Measurements from ENCODE around the gene SGCA.

SGCA gene

DNA sequence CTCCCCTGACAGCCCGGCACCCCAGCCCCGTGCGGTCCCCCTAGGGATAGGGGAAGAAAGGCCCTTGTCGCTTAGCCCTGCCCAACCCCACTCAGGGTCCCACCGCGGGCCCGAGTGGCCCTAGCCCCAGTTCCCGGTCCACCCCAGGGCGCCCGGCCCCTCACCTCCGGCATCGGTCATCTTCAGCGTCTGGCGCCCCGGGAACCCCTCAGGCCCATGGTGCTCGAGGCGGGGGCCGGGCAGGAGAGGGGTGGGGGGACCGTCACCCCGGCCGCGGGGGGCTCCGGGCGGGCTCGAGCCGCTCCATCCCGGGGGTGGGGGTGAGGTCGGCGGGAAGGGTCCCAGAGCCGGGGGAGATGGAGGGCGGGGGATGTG, 36.5 kb upstream of the SGCA start:
- no peak for DNase-seq (ENCODE audit: extremely low read depth, insufficient read length)
- H3K27me3 ChIP-seq (replicated peaks; ENCODE audit: control insufficient read depth, insufficient read depth, low read length): 0 out of 2 replicates have a peak, but pooled peaks cover 2% of the 10 kb centered on the region
- H3K4me3 ChIP-seq (replicated peaks; ENCODE audit: low read depth, low read length): peak overlapping the region; percentile 65
- H3K36me3 ChIP-seq (ENCODE audit: control insufficient read depth, insufficient read depth, low read length): peaks cover 5% of the 10 kb centered on the region
- TF ChIP-seq, protein P1, sequence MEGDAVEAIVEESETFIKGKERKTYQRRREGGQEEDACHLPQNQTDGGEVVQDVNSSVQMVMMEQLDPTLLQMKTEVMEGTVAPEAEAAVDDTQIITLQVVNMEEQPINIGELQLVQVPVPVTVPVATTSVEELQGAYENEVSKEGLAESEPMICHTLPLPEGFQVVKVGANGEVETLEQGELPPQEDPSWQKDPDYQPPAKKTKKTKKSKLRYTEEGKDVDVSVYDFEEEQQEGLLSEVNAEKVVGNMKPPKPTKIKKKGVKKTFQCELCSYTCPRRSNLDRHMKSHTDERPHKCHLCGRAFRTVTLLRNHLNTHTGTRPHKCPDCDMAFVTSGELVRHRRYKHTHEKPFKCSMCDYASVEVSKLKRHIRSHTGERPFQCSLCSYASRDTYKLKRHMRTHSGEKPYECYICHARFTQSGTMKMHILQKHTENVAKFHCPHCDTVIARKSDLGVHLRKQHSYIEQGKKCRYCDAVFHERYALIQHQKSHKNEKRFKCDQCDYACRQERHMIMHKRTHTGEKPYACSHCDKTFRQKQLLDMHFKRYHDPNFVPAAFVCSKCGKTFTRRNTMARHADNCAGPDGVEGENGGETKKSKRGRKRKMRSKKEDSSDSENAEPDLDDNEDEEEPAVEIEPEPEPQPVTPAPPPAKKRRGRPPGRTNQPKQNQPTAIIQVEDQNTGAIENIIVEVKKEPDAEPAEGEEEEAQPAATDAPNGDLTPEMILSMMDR (IDR thresholded peaks at IDR 0.05; ENCODE audit: insufficient read depth, low read length, poor library complexity, severe bottlenecking): no peak

DNA sequence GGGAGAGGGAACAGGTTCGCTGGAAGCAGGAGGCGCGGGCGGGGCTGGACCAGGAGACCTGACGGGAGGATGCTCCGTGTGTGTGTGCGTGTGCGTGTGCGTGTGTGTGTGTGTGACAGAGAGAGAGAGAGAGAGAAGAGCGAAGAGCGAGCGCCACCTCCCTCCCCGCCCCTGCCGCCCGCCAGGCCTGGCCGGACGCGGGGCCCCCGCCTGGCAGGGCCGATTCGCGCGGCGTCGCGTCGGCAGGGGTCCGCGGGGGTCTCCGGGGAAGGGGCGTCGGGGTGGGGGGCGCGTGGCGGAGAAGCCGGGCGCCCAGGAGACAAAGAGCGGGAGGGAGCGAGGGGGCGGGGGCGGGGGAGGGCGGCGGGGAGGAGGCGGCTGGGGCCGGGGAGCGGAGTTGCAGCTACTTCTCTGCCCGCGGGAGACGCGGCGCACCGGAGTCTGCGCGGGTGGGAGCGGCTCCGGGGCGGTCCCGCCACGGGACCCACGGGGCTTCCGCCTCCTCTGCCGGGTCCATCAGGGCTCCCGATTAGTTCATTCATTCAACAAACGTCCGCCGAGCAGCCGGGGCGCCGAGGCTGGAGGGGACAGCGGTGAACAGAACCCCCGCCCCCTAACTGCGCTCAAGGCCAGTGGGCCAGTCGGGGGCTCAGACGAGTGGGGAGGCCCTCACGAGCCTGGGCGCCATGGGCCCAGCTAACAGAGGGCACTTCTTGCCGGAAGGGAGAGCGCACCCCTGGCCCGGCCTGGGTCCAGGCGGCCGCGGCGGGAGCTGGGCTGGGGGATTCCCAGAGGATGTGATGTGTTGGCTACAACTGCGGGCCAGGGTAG, 35.9 kb upstream of the SGCA start, which contains the start of gene SAMD14:
Gene SAMD14 (minus strand): TSS at position 433 of the 831 bp plus-strand sequence. CDS start 5,201 bp downstream, outside the sequence.
- peak within 1 kb of the TSS; percentile 65 for H3K4me3 ChIP-seq (replicated peaks; ENCODE audit: low read depth, low read length)
- 0 out of 2 replicates have a peak, but pooled peaks cover 2% of the 10 kb centered on the region for H3K27me3 ChIP-seq (replicated peaks; ENCODE audit: control insufficient read depth, insufficient read depth, low read length)
- H3K36me3 ChIP-seq (ENCODE audit: control insufficient read depth, insufficient read depth, low read length): peaks cover 9% of the 10 kb centered on the region
- TF ChIP-seq, protein P1 (IDR thresholded peaks at IDR 0.05; ENCODE audit: insufficient read depth, low read length, poor library complexity, severe bottlenecking): no peak
- DNase-seq (ENCODE audit: extremely low read depth, insufficient read length): peak; percentile 50

DNA sequence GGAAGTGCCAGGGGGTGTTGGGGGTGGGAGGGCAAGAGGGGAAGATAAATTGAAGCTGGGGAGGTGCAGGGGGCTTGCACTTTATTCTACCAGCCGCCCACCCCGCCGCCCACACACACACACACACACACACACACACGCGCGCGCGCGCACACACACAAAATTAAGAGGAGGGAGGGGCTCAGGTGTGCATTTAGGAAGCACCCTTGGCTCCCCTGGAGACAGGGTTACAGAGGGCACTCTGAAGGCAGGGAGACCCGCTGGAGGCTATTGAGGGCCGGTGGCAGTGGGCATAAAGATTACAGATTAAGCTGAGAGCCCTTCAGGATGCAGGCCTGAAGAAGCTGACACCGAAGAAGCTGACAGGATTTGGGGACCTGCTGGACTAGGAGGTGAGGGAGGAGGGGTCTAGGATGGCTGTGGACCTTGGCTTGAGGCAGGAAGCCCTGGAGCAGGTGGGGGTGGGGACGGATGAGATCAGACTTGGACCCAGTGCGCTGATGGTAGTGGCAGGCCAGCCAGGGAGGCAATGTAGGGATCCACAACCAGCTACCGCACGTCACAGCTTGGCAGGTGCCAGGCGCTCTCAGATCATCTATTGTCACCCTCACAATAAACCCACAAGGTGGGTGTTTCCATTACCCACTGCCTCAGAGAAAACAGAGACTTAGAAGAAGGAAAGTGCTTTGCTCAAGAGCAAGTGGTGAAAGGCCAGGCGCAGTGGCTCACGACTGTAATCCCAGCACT, 35.1 kb upstream of the SGCA start:
- Histone ChIP-seq H3K36me3 (ENCODE audit: control insufficient read depth, insufficient read depth, low read length) (peaks cover 15% of the 10 kb centered on the region), H3K4me3 (replicated peaks; ENCODE audit: low read depth, low read length) (peak overlapping the region; percentile 65), H3K27me3 (replicated peaks; ENCODE audit: control insufficient read depth, insufficient read depth, low read length) (0 out of 2 replicates have a peak, but pooled peaks cover 2% of the 10 kb centered on the region)
- TF ChIP-seq, protein P1 (IDR thresholded peaks at IDR 0.05; ENCODE audit: insufficient read depth, low read length, poor library complexity, severe bottlenecking): no peak
- no peak for DNase-seq (ENCODE audit: extremely low read depth, insufficient read length)

DNA sequence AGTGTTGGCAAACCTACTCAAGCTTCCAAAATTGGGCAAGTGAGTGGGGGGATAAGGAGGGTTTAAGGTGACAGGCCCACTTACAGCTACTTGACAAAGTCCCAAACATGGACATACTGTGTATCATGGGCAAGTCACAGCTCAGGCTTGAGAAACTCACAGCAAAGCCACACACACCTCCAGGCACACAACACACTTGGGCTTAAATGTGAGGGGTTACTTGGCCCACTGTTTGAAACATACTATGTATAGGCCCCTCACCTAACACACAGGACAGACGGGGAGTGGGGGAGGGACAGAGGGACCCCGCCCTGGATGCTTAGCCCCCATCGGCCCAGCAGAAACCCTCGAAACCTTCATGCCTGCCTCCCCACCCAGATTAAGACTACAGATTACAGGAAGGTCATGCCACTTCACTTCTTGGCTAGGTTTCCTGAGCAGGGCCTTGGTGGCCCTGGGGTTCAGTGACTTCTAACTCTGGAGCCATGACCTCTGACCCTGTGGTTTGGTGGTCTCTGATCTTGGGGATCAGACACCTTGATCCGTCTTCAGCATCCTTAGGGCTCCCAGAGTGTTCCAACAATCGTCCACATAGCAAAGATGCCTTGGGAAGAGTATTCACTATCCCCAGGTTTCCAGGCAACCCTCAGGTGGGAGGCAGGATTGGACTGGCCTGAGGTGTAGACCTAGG, 33.6 kb upstream of the SGCA start:
- no peak overlapping the region for H3K4me3 ChIP-seq (replicated peaks; ENCODE audit: low read depth, low read length)
- peaks cover 26% of the 10 kb centered on the region for H3K36me3 ChIP-seq (ENCODE audit: control insufficient read depth, insufficient read depth, low read length)
- 0 out of 2 replicates have a peak, but pooled peaks cover 2% of the 10 kb centered on the region for H3K27me3 ChIP-seq (replicated peaks; ENCODE audit: control insufficient read depth, insufficient read depth, low read length)
- no peak for DNase-seq (ENCODE audit: extremely low read depth, insufficient read length)
- TF ChIP-seq, protein P1 (IDR thresholded peaks at IDR 0.05; ENCODE audit: insufficient read depth, low read length, poor library complexity, severe bottlenecking): no peak

DNA sequence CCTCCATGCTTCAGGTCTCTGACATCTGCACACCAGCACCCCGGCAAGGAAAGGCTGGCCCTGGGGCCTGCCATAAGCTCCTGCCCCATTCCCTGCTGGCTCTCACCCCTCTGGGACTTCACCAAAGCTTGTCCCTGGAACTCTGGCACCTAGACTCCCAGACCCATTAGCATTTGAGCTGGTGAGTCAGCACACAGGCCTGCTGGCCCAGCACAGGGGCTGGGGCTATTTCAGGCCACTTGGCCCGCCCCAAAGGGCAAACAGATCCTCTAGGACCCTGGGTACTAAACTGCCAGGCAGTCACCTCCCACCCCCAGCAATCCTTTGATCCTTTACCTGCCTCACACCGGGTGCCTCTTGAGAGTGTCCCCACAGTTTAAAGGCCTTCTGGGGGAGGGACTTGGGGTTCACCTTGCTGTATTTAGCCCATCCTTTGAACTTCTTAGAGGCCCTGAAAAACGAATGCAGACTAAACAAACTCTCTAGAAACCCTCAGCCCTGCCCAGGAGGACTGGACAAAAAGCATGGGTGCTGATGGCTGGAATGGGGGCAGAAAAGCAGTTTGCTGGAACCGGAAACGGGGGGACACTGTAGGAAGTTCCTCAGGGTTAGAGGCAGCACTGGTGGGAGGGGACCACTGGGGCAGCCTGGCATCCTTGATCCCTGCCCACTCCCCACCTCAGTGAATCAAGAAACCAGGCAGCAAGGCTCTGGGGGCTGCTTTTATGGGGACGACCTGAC, 32.6 kb upstream of the SGCA start:
- peaks cover 31% of the 10 kb centered on the region for H3K36me3 ChIP-seq (ENCODE audit: control insufficient read depth, insufficient read depth, low read length)
- TF ChIP-seq, protein P1 (IDR thresholded peaks at IDR 0.05; ENCODE audit: insufficient read depth, low read length, poor library complexity, severe bottlenecking): no peak
- DNase-seq (ENCODE audit: extremely low read depth, insufficient read length): no peak

More for the DNA sequence above, 32.6 kb upstream of the SGCA start:
- no peak overlapping the region for H3K4me3 ChIP-seq (replicated peaks; ENCODE audit: low read depth, low read length)
- 0 out of 2 replicates have a peak, but pooled peaks cover 2% of the 10 kb centered on the region for H3K27me3 ChIP-seq (replicated peaks; ENCODE audit: control insufficient read depth, insufficient read depth, low read length)
